T-helper 1 cell treated with Interleukin-12 subunit alpha and Interleukin-12 subunit beta and Interleukin-4 antibody, amounts not matched to agents 30 μg/mL and 1 μg/mL, for 36 hours (primary cell): Measurements from ENCODE around the gene GALNT9.

Source experiments
- H3K27ac Mint-ChIP-seq: one replicate; pipeline ENCODE4 v1.8.0; 2021; ENCODE audit warnings: mild to moderate bottlenecking, mixed read lengths
- H3K27me3 Mint-ChIP-seq: one replicate; pipeline ENCODE4 v1.8.0; 2021; ENCODE audit warnings: low read depth, mixed read lengths
- H3K36me3 Mint-ChIP-seq: one replicate; pipeline ENCODE4 v1.8.0; 2021; ENCODE audit warnings: low read depth, mixed read lengths
- H3K4me1 Mint-ChIP-seq: one replicate; pipeline ENCODE4 v1.8.0; 2021; ENCODE audit warnings: low read depth, mixed read lengths
- H3K4me3 Mint-ChIP-seq: one replicate; pipeline ENCODE4 v1.8.0; 2021; ENCODE audit warnings: mild to moderate bottlenecking, moderate library complexity, mixed read lengths
- H3K9me3 Mint-ChIP-seq: one replicate; pipeline ENCODE4 v1.8.0; 2021; ENCODE audit warnings: mixed read lengths

GALNT9 gene

DNA sequence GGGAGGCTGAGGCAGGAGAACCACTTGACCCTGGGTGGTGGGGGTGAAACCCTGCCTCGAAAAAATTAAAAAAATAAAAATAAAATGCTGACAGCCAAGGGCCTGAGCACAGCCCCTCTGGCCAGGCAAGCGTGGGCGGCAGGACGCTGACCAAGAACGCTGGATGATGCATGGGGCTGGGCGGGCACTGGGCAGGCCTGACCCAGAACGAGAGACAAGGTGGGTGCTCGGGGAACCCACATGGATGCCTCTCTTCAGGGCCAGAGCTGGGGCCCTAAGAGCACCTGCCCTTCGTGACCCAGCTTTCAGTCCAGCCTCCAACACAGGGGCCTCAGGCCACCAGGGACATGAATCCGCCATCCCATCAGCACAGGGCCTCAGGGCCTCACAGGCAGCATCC is 11.3 kb downstream of the GALNT9 start:
- Mint-ChIP-seq H3K4me1 (no peaks in the 10 kb centered on the region), H3K36me3 (no peaks in the 10 kb centered on the region), H3K9me3 (peaks cover 7% of the 10 kb centered on the region), H3K4me3 (no peak overlapping the region), H3K27me3 (no peaks in the 10 kb centered on the region), H3K27ac (no peak overlapping the region)

GRCh38 chr12:132317233-132317938 is 12.0 kb downstream of the GALNT9 start:
- H3K27ac Mint-ChIP-seq, result no peak overlapping the region
- H3K9me3 Mint-ChIP-seq, result peaks cover 12% of the 10 kb centered on the region
- no peaks in the 10 kb centered on the region for H3K36me3 Mint-ChIP-seq
- H3K4me3 Mint-ChIP-seq, result no peak overlapping the region
- no peaks in the 10 kb centered on the region for H3K4me1 Mint-ChIP-seq
- no peaks in the 10 kb centered on the region for H3K27me3 Mint-ChIP-seq

DNA sequence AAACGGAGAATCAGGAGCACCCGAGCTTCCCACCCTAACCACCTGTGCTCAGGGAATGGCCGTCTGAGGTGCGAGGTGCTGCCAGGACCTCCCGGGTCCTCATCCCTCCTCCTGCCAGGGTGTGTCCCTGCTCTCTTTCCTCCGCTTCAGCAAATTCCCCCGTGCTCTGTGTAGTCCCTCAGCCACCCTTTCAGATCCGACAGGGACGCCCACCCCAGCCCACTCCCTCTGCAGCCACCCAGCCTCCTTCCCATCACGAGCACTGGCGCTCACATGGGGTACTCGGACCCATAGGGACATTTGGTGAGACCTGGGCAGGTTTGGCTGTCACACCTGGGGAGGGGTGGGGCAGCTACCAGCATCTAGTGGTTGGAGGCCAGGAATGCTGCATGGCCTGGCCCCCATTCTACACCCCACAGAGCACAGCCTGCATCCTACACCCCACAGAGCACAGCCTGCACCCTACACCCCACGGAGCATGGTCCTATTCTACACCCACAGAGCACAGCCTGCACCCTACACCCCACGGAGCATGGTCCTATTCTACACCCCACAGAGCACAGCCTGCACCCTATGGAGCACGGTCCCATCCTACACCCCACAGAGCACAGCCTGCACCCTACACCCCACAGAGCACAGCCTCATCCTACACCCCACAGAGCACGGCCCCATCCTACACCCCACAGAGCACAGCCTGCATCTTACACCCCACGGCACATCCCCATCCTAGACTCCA is 12.7 kb downstream of the GALNT9 start:
- Mint-ChIP-seq H3K27ac (no peak overlapping the region), H3K36me3 (no peaks in the 10 kb centered on the region), H3K27me3 (no peaks in the 10 kb centered on the region), H3K4me1 (no peaks in the 10 kb centered on the region), H3K4me3 (no peak overlapping the region), H3K9me3 (peaks cover 17% of the 10 kb centered on the region)

DNA sequence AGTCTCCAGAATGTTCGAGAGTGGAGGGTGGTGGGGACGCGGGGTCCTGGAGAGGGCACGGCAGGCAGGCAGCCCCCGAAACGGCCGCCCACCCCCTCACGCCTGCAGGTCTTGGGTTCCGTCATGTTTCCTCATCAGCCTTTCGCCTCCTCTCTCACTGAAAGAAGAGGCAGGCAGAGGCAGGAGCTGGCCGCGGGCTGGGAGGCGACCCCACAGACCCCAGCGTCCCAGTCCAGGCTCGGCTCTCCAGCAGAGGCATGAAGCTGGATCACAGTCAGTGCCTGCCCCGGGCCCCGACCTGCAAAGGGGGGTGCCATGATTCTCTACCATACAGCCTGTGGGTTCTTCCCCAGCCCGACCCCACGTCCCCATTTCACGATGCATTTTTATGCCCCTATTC is 13.4 kb downstream of the GALNT9 start:
- Mint-ChIP-seq H3K27me3 (no peaks in the 10 kb centered on the region), H3K4me1 (no peaks in the 10 kb centered on the region), H3K27ac (no peak overlapping the region), H3K36me3 (no peaks in the 10 kb centered on the region), H3K9me3 (peaks cover 24% of the 10 kb centered on the region), H3K4me3 (no peak overlapping the region)

DNA sequence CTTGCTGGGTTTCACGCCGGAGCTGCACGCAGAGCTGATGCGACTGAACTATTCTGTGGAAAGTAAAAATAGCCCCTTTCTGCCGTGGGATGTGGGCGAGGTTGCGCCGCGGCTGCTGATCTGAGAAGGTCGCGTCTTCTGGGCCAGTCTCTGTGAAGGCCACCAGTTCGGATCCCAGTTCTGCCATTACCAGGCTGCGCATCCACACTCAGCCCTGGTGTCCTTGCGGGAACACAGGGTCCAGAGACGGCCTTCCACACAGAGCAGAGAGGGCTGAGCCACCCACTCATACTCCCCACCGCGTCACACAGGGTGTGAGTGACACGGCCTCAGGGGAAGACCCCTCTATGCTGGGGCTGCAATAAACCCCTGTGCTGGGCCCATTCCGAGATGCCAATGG is 13.9 kb downstream of the GALNT9 start:
- Mint-ChIP-seq H3K27ac (no peak overlapping the region), H3K4me3 (no peak overlapping the region), H3K27me3 (no peaks in the 10 kb centered on the region), H3K9me3 (peaks cover 27% of the 10 kb centered on the region), H3K4me1 (no peaks in the 10 kb centered on the region), H3K36me3 (no peaks in the 10 kb centered on the region)

GRCh38 chr12:132314516-132315233 is 14.7 kb downstream of the GALNT9 start:
- Mint-ChIP-seq H3K4me1 (no peaks in the 10 kb centered on the region), H3K27ac (no peak overlapping the region), H3K27me3 (no peaks in the 10 kb centered on the region), H3K36me3 (no peaks in the 10 kb centered on the region), H3K4me3 (no peak overlapping the region), H3K9me3 (peaks cover 27% of the 10 kb centered on the region)

DNA sequence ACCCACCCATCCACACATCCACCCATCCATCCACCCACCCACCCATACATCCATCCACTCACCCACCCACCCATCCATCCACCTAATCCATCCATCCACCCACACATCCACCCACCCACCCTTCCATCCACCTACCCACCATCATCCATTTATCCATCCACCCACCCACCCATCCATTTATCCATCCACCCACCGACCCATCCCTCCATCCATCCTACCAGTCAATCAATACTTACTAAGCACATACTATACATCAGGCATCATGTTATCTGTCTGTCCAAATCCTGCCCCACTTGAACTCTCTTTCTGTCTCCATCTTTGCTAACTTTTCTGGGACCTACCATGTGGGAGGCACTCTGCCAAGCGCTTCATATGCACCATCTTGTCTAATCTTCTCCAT is 15.4 kb downstream of the GALNT9 start:
- Mint-ChIP-seq H3K27me3 (no peaks in the 10 kb centered on the region), H3K4me1 (no peaks in the 10 kb centered on the region), H3K36me3 (no peaks in the 10 kb centered on the region), H3K4me3 (no peak overlapping the region), H3K27ac (no peak overlapping the region), H3K9me3 (peaks cover 31% of the 10 kb centered on the region)

DNA sequence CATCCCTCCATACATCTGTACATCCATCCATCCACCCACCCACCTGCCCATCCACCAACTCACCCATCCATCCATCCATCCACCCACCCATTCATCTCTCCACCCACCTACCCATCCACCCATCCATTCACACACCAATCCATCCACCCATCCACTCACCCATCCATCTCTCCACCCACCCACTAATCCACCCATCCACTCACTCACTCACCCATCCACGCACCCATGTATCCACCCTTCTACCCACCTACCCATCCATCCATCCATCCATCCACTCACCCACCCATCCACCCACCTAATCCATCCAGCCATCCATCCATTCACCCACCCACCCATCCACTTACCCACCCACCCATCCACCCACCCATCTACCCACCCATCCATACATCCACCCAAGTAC is 16.2 kb downstream of the GALNT9 start:
- H3K36me3 Mint-ChIP-seq, result no peaks in the 10 kb centered on the region
- no peak overlapping the region for H3K27ac Mint-ChIP-seq
- no peaks in the 10 kb centered on the region for H3K4me1 Mint-ChIP-seq
- H3K9me3 Mint-ChIP-seq, result peaks cover 31% of the 10 kb centered on the region
- H3K27me3 Mint-ChIP-seq, result no peaks in the 10 kb centered on the region
- H3K4me3 Mint-ChIP-seq, result no peak overlapping the region

DNA sequence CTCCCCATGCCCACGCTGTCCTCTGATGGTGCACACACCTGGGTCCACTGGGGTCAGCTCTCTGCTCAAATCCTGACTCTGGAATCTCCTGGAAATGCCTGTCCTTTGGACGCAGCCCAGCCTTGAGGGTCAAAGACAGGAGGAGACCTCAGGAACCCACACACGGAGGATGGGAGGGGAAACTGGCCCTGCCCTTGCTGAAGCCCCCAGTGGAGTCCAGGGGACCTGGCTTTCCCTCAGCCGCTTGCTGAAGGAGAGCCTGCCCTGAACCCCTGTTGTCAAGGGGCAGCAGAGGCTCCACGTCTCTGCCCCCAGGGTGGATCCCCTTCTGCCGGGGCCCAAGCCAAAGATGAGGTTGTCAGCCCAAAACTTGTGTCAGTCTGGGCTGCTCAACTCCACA is 16.9 kb downstream of the GALNT9 start:
- Mint-ChIP-seq H3K4me3 (no peak overlapping the region), H3K9me3 (peaks cover 34% of the 10 kb centered on the region), H3K27me3 (no peaks in the 10 kb centered on the region), H3K4me1 (no peaks in the 10 kb centered on the region), H3K36me3 (no peaks in the 10 kb centered on the region), H3K27ac (no peak overlapping the region)

GRCh38 chr12:132311201-132311915 is 18.0 kb downstream of the GALNT9 start:
- Mint-ChIP-seq H3K4me3 (no peak overlapping the region), H3K4me1 (no peaks in the 10 kb centered on the region), H3K36me3 (no peaks in the 10 kb centered on the region), H3K9me3 (peaks cover 42% of the 10 kb centered on the region), H3K27me3 (no peaks in the 10 kb centered on the region), H3K27ac (no peak overlapping the region)

- H3K27me3 Mint-ChIP-seq, result no peaks in the 10 kb centered on the region
- H3K27ac Mint-ChIP-seq, result no peak overlapping the region
- H3K36me3 Mint-ChIP-seq, result no peaks in the 10 kb centered on the region
- H3K4me3 Mint-ChIP-seq, result no peak overlapping the region
- H3K4me1 Mint-ChIP-seq, result no peaks in the 10 kb centered on the region
- H3K9me3 Mint-ChIP-seq, result peaks cover 42% of the 10 kb centered on the region
Observed at GRCh38 chr12:132310181-132311040, 19.0 kb downstream of the GALNT9 start.

DNA sequence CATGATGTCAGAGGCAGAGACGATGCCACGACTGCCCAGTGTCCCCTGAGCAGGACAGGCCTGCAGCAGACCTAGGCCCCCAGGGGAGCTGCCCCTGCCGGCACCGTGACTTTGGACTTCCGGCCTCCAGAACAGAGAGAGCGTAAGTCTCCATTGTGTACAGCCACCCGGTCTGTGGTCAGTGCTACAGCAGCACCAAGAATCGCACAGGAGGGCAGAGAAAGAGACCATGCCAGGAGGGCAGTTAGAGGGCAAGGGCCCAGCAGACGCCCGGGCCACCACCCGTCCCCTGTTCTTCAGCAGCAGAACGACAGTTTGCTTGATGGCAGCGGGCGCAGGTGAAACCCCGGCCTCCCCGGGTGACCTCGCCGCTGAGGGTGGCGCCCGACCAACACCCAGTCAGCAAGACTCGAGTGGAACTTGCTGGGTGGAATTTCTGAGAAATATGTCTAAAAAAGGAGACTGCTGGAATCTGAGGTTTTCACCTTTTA is 19.7 kb downstream of the GALNT9 start:
- Mint-ChIP-seq H3K4me3 (no peak overlapping the region), H3K36me3 (no peaks in the 10 kb centered on the region), H3K27ac (no peak overlapping the region), H3K4me1 (no peaks in the 10 kb centered on the region), H3K9me3 (peaks cover 41% of the 10 kb centered on the region), H3K27me3 (no peaks in the 10 kb centered on the region)

GRCh38 chr12:132308853-132309595 is 20.4 kb downstream of the GALNT9 start:
- H3K27ac Mint-ChIP-seq, result no peak overlapping the region
- H3K27me3 Mint-ChIP-seq, result no peaks in the 10 kb centered on the region
- H3K4me3 Mint-ChIP-seq, result no peak overlapping the region
- H3K9me3 Mint-ChIP-seq, result peaks cover 35% of the 10 kb centered on the region
- no peaks in the 10 kb centered on the region for H3K4me1 Mint-ChIP-seq
- H3K36me3 Mint-ChIP-seq, result no peaks in the 10 kb centered on the region
